GM13977 (cell line): Measurements from ENCODE around the gene SV2C.

Experiments
- DNase-seq: peaks from one replicate; pipeline ENCODE4 v3.0.0; 2012; ENCODE audit warnings: low spot score
- in situ Hi-C: fragments of 300-500 bp; cut with MboI; formaldehyde crosslinking; loops from one replicate; pipeline ENCODE4 v1.12.0; 2022; ENCODE audit warnings: low sequenced_read_pairs, low pct_unique_long_range_greater_than_20kb, mixed read lengths, inconsistent platforms; ENCODE audit not compliant: unreplicated experiment
- TF ChIP-seq, protein P1 (sequence below): IDR thresholded peaks from 2 replicates; pipeline ENCODE4 v1.5.1; 2012; ENCODE audit warnings: mild to moderate bottlenecking, control low read depth; ENCODE audit not compliant: insufficient read depth; ENCODE audit errors: extremely low read depth, missing control alignments

The SV2C gene

DNA sequence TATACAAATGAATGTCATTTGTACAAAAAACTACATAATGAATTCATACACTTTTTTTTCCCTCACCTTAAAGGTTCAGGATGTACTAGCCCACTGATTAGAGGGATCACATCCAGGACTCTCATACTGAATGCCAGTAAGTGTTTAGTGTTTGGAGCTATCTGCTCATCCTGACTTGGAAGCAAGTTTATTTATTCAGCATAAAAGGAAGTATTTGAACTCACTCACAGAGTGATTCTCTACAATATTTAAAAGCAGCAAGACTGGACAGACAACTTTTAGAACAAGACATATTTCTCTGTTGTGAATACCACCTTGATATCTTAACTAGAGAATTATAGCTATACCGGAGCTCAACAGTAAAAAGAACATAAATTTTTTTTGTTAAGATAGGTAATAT is 305.1 kb downstream of the SV2C start:
- TF ChIP-seq, protein P1, sequence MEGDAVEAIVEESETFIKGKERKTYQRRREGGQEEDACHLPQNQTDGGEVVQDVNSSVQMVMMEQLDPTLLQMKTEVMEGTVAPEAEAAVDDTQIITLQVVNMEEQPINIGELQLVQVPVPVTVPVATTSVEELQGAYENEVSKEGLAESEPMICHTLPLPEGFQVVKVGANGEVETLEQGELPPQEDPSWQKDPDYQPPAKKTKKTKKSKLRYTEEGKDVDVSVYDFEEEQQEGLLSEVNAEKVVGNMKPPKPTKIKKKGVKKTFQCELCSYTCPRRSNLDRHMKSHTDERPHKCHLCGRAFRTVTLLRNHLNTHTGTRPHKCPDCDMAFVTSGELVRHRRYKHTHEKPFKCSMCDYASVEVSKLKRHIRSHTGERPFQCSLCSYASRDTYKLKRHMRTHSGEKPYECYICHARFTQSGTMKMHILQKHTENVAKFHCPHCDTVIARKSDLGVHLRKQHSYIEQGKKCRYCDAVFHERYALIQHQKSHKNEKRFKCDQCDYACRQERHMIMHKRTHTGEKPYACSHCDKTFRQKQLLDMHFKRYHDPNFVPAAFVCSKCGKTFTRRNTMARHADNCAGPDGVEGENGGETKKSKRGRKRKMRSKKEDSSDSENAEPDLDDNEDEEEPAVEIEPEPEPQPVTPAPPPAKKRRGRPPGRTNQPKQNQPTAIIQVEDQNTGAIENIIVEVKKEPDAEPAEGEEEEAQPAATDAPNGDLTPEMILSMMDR, result no peak
- no peak for DNase-seq
- in situ Hi-C loops, result no loop called here

DNA sequence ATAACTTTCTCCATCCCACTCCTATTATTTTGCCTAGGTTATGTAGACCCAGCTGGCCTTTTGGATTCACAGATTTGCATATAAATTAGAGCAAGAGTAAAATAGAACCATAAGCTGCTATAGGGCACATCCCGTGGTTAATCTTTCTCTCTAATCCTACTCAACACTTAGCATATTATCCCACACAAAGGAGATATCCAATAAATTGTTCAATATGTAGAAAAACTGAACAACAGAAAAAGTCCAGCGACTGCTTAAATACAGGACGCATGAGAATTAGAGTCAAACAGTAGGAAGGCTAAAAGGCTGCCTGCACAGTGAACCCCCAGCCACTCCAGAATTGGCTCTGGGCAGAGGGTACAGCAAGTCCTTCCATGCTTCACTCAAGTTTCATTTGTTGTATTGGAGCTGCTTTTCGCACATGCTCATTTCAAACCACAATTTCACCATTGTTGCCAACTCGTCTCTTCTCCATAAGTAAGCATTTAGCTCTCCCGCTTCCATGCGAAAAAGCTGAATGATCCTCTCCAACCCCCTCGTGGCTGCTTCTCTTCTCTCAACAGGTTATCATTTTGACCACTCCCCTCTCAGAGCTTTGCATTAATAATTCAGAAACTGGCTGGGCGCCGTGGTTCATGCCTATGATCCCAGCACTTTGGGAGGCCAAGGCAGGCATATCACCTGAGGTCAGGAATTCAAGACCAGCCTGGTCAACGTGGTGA is 305.8 kb downstream of the SV2C start:
- in situ Hi-C loops, result no loop called here
- TF ChIP-seq, protein P1, result no peak
- no peak for DNase-seq

DNA sequence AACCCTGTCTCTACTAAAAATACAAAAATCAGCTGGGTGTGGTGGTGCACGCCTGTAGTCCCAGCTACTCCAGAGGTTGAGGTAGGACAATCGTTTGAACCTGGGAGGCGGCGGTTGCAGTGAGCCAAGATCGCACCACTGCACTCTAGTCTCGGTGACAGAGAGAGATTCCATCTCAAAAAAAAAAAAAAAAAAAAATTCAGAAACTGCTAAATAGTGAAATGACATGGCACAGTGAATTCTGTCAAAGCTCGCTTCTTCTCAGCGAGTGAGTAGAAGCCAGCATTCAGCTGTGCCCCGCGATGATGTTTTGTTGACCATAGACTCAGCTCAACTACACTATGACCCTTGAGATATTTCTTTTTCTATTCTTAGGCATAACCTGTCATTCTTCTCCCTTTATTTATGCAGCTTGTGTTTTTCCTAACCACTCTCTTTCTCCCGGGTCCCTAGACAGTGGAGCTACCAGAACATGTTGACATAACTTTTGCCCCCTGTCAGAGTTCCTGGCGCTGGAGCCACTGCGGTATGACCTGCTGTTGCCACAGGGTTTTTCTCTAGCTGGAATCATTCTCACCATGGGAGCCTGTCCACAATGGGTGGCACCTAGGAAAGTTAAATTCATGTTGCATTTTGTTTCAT is 306.5 kb downstream of the SV2C start:
- in situ Hi-C loops, result no loop called here
- no peak for DNase-seq
- TF ChIP-seq, protein P1, result no peak

DNA sequence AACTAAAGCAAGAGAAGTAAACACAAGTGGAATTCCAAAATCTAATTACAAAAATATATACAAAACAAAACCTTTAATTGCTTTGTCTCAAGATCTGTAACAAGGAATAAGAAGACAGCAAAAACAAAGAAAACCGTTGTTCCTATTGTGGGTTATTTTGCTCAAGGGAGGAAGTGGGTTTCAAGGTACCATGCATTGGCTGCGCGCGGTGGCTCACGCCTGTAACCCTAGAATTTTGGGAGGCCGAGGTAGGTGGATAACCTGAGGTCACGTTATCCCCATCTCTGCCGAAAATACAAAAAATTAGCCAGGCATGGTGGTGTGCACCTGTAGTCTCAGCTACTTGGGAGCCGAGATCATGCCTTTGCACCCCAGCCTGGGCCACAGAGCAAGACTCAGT is 307.8 kb downstream of the SV2C start:
- in situ Hi-C loops, result no loop called here
- TF ChIP-seq, protein P1, result no peak
- DNase-seq, result no peak

DNA sequence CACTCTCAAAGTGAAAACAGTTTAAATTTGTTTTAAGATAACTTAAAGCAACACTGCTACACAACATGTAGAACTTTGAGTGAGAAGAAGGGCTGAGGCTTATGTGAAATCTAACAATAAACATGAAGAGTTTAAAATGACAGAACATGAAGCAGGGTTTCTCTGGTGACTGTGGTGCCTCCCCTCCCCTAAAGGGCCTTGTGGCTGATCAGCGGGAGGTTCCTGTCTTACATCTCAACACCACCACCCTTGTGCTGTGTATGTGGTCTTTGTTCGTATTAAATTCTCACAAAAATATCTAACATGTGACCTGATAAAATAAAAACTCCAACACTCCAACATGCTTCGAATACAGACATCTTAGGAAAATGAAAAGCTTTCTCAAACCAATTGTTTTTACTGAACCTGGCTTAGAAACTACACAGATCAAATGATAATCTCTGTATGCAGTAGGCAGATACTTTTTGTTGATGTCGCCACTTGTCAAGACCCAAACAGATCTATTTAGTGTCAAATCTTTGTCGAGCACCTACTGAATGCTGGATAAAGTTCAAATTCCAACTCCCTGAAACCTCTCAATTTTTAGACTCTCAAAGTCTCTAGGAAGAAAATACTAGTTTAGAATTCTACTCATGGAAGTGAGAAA is 310.0 kb downstream of the SV2C start:
- no peak for DNase-seq
- in situ Hi-C loops, result no loop called here
- TF ChIP-seq, protein P1, result no peak

DNA sequence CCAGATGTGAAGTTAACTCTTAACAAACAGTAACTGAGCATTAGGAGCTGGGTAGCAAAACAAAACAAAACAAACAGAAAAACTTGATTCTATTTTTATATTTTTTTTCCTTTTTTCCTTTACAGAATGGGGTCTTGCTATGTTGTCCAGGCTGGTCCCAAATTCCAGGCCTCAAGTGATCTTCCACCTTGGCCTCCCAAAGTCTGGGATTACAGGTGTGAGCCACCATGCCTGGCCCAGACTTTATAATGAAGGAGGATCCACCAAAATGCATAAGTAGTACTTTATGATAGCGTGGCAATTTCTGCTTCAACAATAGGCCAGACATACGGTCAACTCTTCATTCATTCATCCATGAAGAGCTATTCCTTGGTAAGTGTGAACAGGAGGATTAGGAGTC is 314.0 kb downstream of the SV2C start:
- no peak for DNase-seq
- TF ChIP-seq, protein P1, result no peak
- in situ Hi-C loops, result no loop called here
